Measurements from ENCODE around the gene MUC6. TPM values are rescaled to one million over a fixed set of nuclear protein-coding genes. Genes with fewer than 3 reads are reported as not detected.

MUC6 gene
- total and polyA plus RNA-seq, 10 of the 15 experiments (the other 5 are each of a cell fraction or from before 2014, with no cell fraction given), result 0.03 TPM; not detected in 8

GRCh38 chr11:1030086-1030485 lies 6.4 kb downstream of the MUC6 start (continued):
- TF ChIP-seq NKRF (conservative IDR thresholded peaks at IDR 0.05) (no peak), RELB (IDR thresholded peaks at IDR 0.05; ENCODE audit: low read depth) (no peak), E2F4 (IDR thresholded peaks at IDR 0.05; ENCODE audit: low read depth, low read length) (no peak), SUPT20H (IDR thresholded peaks at IDR 0.05; ENCODE audit: borderline replicate concordance, control insufficient read depth, low read depth, low read length) (no peak), STAT1 (conservative IDR thresholded peaks at IDR 0.05) (no peak), ZZZ3 (IDR thresholded peaks at IDR 0.05; ENCODE audit: control insufficient read depth, insufficient read length, low read depth) (no peak), ZNF217 (IDR thresholded peaks at IDR 0.05) (no peak), ETV6 (conservative IDR thresholded peaks at IDR 0.05 in 1 of 2, IDR thresholded peaks at IDR 0.05 in 1 of 2; ENCODE audit: borderline replicate concordance in 1 of 2, low read depth in 1 of 2) (no peak)
